ENCODE measurements around the gene PLEKHH3. TPM values are rescaled to one million over a fixed set of nuclear protein-coding genes. Genes with fewer than 3 reads are reported as not detected.
A peak's percentile ranks its signal among the peaks of the same experiment; 100 is the strongest.
"Not testable (repeated sequence)": the region's sequence is repeated elsewhere in the genome, so short reads cannot be mapped to it uniquely, and the experiment has no call there.

The PLEKHH3 gene
- total and polyA plus RNA-seq, 10 donors, result 9.4 to 19.5 (median 13.8) TPM

DNA sequence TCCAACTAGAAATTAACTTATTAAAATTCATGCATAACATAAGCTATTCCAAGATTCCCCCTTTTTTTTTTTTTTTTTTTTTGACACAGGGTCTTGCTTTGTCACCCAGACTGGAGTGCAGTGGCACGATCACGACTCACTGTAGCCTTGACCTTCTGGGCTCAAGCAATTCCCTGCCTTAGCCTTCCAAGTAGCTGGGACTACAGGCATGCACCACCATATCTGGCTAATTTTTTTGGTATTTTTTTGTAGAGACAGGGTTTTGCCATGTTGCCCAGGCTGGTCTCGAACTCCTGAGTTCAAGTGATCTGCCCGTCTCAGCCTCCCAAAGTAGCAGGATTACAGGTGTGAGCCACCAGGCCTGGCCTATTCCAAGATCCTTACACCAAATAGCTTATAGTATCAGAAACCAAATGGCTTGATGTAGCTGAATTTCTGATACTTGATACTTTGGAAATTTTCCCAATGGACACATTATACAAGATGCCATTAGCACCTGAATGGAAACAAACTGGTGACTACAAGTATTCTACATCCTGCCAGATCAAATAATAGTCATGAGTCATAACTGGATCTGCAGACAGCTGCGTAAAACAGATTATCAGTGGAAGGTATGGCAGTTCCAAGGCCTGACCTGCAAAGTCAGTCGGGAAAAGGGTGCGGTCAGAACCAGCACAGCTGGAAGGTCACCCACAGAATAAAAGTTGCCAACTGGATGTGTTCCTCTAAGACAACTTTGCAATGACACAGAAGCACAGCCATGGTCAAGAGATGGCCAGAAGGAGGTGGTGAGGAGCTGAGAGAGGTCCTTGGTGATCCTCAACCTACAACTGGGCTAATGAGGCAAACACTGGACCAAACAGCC lies 52.8 kb downstream of the PLEKHH3 start:
- H3K9me3 ChIP-seq, result no peaks in the 10 kb centered on the region
- no peak for DNase-seq
- WGBS, 5 donors, result 69 to 84% (median 81%) methylated on average over 7 of the region's 7 CpGs
- H3K27ac ChIP-seq, result peak overlapping the region in 7 of 8 donors; percentile 2 to 68 (median 46)
- H3K4me3 ChIP-seq, result no peak overlapping the region
- H3K36me3 ChIP-seq, result no peaks in the 10 kb centered on the region
- H3K27me3 ChIP-seq (replicated peaks in 1 of 7), result no peaks in the 10 kb centered on the region
- H3K4me1 ChIP-seq, result peaks cover 0 to 8% (median 1%) of the 10 kb centered on the region in 6 donors
- peak in 1 of 3 donors; percentile 59 for TF ChIP-seq POLR2AphosphoS5 (IDR thresholded peaks at IDR 0.05)
- no peak for TF ChIP-seq POLR2A (IDR thresholded peaks at IDR 0.05)
- TF ChIP-seq, protein P1, sequence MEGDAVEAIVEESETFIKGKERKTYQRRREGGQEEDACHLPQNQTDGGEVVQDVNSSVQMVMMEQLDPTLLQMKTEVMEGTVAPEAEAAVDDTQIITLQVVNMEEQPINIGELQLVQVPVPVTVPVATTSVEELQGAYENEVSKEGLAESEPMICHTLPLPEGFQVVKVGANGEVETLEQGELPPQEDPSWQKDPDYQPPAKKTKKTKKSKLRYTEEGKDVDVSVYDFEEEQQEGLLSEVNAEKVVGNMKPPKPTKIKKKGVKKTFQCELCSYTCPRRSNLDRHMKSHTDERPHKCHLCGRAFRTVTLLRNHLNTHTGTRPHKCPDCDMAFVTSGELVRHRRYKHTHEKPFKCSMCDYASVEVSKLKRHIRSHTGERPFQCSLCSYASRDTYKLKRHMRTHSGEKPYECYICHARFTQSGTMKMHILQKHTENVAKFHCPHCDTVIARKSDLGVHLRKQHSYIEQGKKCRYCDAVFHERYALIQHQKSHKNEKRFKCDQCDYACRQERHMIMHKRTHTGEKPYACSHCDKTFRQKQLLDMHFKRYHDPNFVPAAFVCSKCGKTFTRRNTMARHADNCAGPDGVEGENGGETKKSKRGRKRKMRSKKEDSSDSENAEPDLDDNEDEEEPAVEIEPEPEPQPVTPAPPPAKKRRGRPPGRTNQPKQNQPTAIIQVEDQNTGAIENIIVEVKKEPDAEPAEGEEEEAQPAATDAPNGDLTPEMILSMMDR (IDR thresholded peaks at IDR 0.05 in 8 of 11, conservative IDR thresholded peaks at IDR 0.05 in 3 of 11), result no peak
- intact Hi-C loops (cut with DNase I; ENCODE audit: low total_unique reads), result no loop called here

DNA sequence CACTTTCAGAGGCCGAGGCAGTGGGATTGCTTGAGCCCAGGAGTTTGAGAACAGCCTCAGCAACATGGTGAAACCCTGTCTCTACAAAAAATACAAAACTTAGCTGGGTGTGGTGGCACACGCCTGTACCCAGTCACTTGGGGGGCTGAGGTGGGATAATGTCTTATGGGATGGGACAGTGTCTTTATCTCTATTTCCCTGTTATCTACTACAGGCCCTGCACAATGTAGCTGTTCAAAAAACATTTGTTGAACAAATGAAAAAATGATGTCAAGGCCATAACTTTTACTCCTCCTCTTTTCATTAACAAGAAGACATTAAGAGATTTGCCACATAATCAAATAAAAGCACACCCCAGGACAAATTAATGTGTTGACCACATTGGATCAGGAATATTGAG lies 53.5 kb downstream of the PLEKHH3 start:
- Histone ChIP-seq H3K27ac (peak overlapping the region in 2 of 8 donors; percentile 62 to 68), H3K4me1 (peaks cover 0 to 15% (median 8%) of the 10 kb centered on the region in 6 donors), H3K4me3 (no peak overlapping the region), H3K36me3 (no peaks in the 10 kb centered on the region), H3K9me3 (no peaks in the 10 kb centered on the region), H3K27me3 (replicated peaks in 1 of 7) (no peaks in the 10 kb centered on the region)
- 88 to 97% (median 93%) methylated on average over 2 of the region's 2 CpGs for WGBS, 5 donors
- intact Hi-C loops (cut with DNase I; ENCODE audit: low total_unique reads), result no loop called here
- TF ChIP-seq, protein P1 (IDR thresholded peaks at IDR 0.05 in 8 of 11, conservative IDR thresholded peaks at IDR 0.05 in 3 of 11), result no peak
- TF ChIP-seq POLR2AphosphoS5 (IDR thresholded peaks at IDR 0.05), result no peak
- no peak for TF ChIP-seq POLR2A (IDR thresholded peaks at IDR 0.05)
- no peak for DNase-seq

DNA sequence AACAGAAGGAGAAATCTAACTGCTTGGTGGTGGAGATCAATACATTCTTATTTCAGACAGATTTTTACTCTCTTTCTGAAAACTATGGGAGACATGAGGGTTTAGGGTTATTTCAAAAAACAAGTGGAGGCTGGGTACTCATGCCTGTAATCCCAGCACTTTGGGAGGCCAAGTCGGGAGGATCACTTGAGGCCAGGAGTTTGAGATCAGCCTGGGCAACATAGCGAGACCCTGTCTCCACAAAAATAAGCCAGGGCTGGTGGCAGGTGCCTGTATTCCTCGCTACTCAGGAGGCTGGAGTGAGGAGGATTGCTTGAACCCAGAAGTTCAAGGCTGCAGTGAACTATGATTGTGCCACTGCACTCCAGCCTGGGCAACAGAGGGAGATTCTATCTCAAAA lies 54.8 kb downstream of the PLEKHH3 start:
- DNase-seq; H3K27ac ChIP-seq; H3K36me3 ChIP-seq; H3K27me3 ChIP-seq (replicated peaks in 1 of 7); H3K4me3 ChIP-seq; intact Hi-C loops (cut with DNase I; ENCODE audit: low total_unique reads); H3K9me3 ChIP-seq: not testable (repeated sequence)
- peaks cover 0 to 22% (median 10%) of the 10 kb centered on the region in 6 donors for H3K4me1 ChIP-seq
- whole genome bisulfite sequencing, 5 donors, result 85 to 98% (median 93%) methylated on average over 3 of the region's 3 CpGs

DNA sequence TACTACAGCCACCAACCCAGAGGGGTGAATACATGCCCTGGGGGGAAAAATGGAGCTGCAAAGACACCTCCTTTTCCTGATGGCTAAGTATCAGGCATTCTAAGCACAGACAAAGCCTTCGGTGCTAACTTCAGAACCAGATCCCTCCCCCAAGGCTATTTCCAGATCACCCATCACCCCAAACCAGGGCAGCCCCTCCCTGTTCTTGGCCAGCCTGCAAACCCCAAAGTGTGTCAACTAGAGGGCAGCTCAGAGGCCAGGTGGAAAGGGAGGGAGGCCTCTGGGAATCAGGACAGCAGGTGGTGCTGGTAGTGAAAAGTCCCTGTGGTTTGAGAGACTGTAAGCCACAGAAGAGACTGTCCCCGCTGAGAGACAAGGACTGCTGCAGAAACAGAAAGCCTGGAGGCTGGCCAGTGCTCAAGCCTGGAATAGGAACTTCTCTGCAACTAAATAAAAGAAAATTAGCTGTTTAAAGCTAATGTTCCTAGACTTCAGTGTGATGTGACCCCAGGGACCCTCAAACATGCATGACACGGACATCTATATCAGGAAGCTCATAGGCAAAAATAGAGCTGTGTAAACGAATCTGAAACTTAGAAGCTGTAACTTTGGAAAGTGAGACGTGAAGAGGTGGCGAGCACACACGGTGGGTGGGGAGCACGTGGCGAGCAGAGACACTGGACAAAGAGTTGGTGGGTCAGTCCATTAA lies 58.2 kb downstream of the PLEKHH3 start:
- H3K9me3 ChIP-seq, result no peaks in the 10 kb centered on the region
- no peaks in the 10 kb centered on the region for H3K27me3 ChIP-seq (replicated peaks in 1 of 7)
- peaks cover 0 to 18% (median 10%) of the 10 kb centered on the region in 6 donors for H3K4me1 ChIP-seq
- WGBS, 5 donors, result 37 to 51% (median 44%) methylated on average over 9 of the region's 9 CpGs
- peaks cover 0 to 27% (median 26%) of the 10 kb centered on the region in 6 donors for H3K36me3 ChIP-seq
- DNase-seq, result no peak
- H3K4me3 ChIP-seq, result no peak overlapping the region
- intact Hi-C loops (cut with DNase I; ENCODE audit: low total_unique reads), result no loop called here
- H3K27ac ChIP-seq, result peak overlapping the region in 3 of 8 donors; percentile 17 to 39 (median 35)
- TF ChIP-seq POLR2A (IDR thresholded peaks at IDR 0.05), result no peak
- peak in 1 of 3 donors; percentile 35 for TF ChIP-seq POLR2AphosphoS5 (IDR thresholded peaks at IDR 0.05)

All from spleen (tissue), 11 donors.